ENCODE measurements around the gene ERCC1. TPM values are rescaled to one million over a fixed set of nuclear protein-coding genes. Genes with fewer than 3 reads are reported as not detected.
"Not testable (repeated sequence)": the region's sequence is repeated elsewhere in the genome, so short reads cannot be mapped to it uniquely, and the experiment has no call there.

Gene ERCC1
- total RNA-seq, 3 donors from 2014 or later (not counting 1 experiment from before 2014, with no cell fraction given): 46.8 to 55.2 (median 48.2) TPM

DNA sequence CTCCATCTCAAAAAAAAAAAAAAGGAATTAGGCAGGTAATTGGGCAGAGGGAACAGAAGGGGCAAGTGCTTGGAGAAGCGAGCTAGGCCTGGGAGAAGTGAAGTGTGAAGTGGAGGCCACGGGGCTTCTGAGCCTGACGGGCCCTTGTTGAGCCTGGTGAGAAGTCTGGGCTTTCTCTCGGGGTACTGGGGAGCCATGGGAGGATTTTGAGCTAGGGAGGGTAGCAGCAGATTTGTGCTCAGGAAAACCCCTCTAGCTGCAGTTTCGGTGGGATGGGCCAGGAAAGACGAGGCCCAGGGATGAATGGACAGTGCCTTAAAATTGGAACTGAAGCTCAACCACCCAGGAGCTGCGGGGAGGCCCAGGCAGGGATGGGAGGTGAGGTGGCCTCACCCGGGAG, 9.2 kb downstream of the ERCC1 start:
- H3K9me3 ChIP-seq (ENCODE audit: control insufficient read depth, insufficient read depth, low read length): no peaks in the 10 kb centered on the region
- WGBS (ENCODE audit: insufficient coverage): 94% methylated on average over 8 of the region's 8 CpGs
- no peaks in the 10 kb centered on the region for H3K27me3 ChIP-seq (ENCODE audit: control insufficient read depth, insufficient read depth, low read length)
- TF ChIP-seq CTCF (IDR thresholded peaks at IDR 0.05): no peak
- Mint-ChIP-seq H3K9me3 (no peaks in the 10 kb centered on the region), H3K4me1 (no peaks in the 10 kb centered on the region), H3K36me3 (no peaks in the 10 kb centered on the region), H3K27me3 (ENCODE audit: low read depth in 2 of 2) (no peaks in the 10 kb centered on the region), H3K4me3 (no peak overlapping the region), H3K27ac (no peak overlapping the region)
- intact Hi-C loops (cut with micrococcal nuclease): no loop called here
- H3K4me1 ChIP-seq (ENCODE audit: control insufficient read depth, insufficient read depth, low read length): peaks cover 8% of the 10 kb centered on the region
- H3K27ac ChIP-seq (ENCODE audit: low read length): no peak overlapping the region
- H3K4me3 ChIP-seq (ENCODE audit: low read length): no peak overlapping the region
- ATAC-seq (no peak), DNase-seq (no peak)
- H3K36me3 ChIP-seq (ENCODE audit: control insufficient read depth, insufficient read depth, low read length): peaks cover 27% of the 10 kb centered on the region

- H3K4me1 ChIP-seq (ENCODE audit: control insufficient read depth, insufficient read depth, low read length): no peaks in the 10 kb centered on the region
- TF ChIP-seq CTCF (IDR thresholded peaks at IDR 0.05): no peak
- no peak overlapping the region for H3K27ac ChIP-seq (ENCODE audit: low read length)
- no peaks in the 10 kb centered on the region for H3K36me3 Mint-ChIP-seq
- ATAC-seq: no peak
- no peaks in the 10 kb centered on the region for H3K27me3 ChIP-seq (ENCODE audit: control insufficient read depth, insufficient read depth, low read length)
- no peaks in the 10 kb centered on the region for H3K9me3 ChIP-seq (ENCODE audit: control insufficient read depth, insufficient read depth, low read length)
- DNase-seq: no peak
- H3K36me3 ChIP-seq (ENCODE audit: control insufficient read depth, insufficient read depth, low read length): peaks cover 27% of the 10 kb centered on the region
- no peak overlapping the region for H3K4me3 ChIP-seq (ENCODE audit: low read length)
- 97% methylated on average over 6 of the region's 6 CpGs for WGBS (ENCODE audit: insufficient coverage)
- H3K27ac Mint-ChIP-seq: no peak overlapping the region
- H3K27me3 Mint-ChIP-seq (ENCODE audit: low read depth in 2 of 2): no peaks in the 10 kb centered on the region
- H3K9me3 Mint-ChIP-seq: no peaks in the 10 kb centered on the region
- H3K4me3 Mint-ChIP-seq: no peak overlapping the region
- intact Hi-C loops (cut with micrococcal nuclease): no loop called here
- H3K4me1 Mint-ChIP-seq: no peaks in the 10 kb centered on the region
Measured at GRCh38 chr19:45413497-45413896, 10.2 kb downstream of the ERCC1 start.

- H3K27ac ChIP-seq (ENCODE audit: low read length); H3K27me3 Mint-ChIP-seq (ENCODE audit: low read depth in 2 of 2); H3K4me3 Mint-ChIP-seq; H3K36me3 Mint-ChIP-seq; DNase-seq; H3K9me3 ChIP-seq (ENCODE audit: control insufficient read depth, insufficient read depth, low read length); H3K27me3 ChIP-seq (ENCODE audit: control insufficient read depth, insufficient read depth, low read length); H3K27ac Mint-ChIP-seq; ATAC-seq; intact Hi-C loops (cut with micrococcal nuclease); H3K9me3 Mint-ChIP-seq; H3K4me3 ChIP-seq (ENCODE audit: low read length): not testable (repeated sequence)
- Histone ChIP-seq H3K4me1 (ENCODE audit: control insufficient read depth, insufficient read depth, low read length) (peaks cover 17% of the 10 kb centered on the region), H3K36me3 (ENCODE audit: control insufficient read depth, insufficient read depth, low read length) (peaks cover 19% of the 10 kb centered on the region)
- 94% methylated on average over 4 of the region's 4 CpGs for WGBS (ENCODE audit: insufficient coverage)
- H3K4me1 Mint-ChIP-seq: peaks cover 16 to 18% of the 10 kb centered on the region in 2 donors
Measured at GRCh38 chr19:45410330-45410729, 13.4 kb downstream of the ERCC1 start.

DNA sequence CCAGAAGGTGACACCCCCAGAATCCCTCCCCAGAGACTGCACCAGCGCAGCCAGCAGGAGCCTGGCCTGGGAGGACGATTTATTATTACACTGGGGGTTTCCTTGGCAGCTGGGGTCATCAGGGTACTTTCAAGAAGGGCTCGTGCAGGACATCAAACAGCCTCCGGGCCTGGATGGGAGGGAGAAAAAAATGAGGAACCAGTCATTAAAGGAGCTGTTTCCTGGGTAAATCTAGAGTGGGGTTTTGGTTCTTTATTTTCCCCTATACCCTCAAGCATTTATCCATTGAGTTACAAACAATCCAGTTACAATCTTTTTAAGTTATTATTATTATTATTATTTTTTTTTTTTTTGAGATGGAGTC, 14.2 kb downstream of the ERCC1 start:
- H3K36me3 ChIP-seq (ENCODE audit: control insufficient read depth, insufficient read depth, low read length): peaks cover 16% of the 10 kb centered on the region
- no peak overlapping the region for H3K27ac ChIP-seq (ENCODE audit: low read length)
- Mint-ChIP-seq H3K27ac (no peak overlapping the region), H3K4me3 (no peak overlapping the region), H3K4me1 (peaks cover 22 to 24% of the 10 kb centered on the region in 2 donors), H3K36me3 (no peaks in the 10 kb centered on the region), H3K27me3 (ENCODE audit: low read depth in 2 of 2) (peaks cover 0 to 4% of the 10 kb centered on the region in 2 donors), H3K9me3 (no peaks in the 10 kb centered on the region)
- no peaks in the 10 kb centered on the region for H3K9me3 ChIP-seq (ENCODE audit: control insufficient read depth, insufficient read depth, low read length)
- H3K4me3 ChIP-seq (ENCODE audit: low read length): no peak overlapping the region
- WGBS (ENCODE audit: insufficient coverage): 54% methylated on average over 4 of the region's 4 CpGs
- H3K27me3 ChIP-seq (ENCODE audit: control insufficient read depth, insufficient read depth, low read length): peaks cover 7% of the 10 kb centered on the region
- ATAC-seq: no peak
- intact Hi-C loops (cut with micrococcal nuclease): loop anchor here (10.0 kb wide), 1 partner anchor 235 kb away; no protein-coding TSS in a partner anchor
- peaks cover 25% of the 10 kb centered on the region for H3K4me1 ChIP-seq (ENCODE audit: control insufficient read depth, insufficient read depth, low read length)
- DNase-seq: no peak
- TF ChIP-seq CTCF (IDR thresholded peaks at IDR 0.05): no peak
